HepG2 (cell line): ENCODE measurements around the gene COA3. TPM values are rescaled to one million over a fixed set of nuclear protein-coding genes. Genes with fewer than 3 reads are reported as not detected.

Experiments used
- CREB1 ChIP-seq, 2 experiments: fragments of 450-650 bp in 1 of 2; IDR thresholded peaks; 2 replicates each; pipeline ENCODE4 v1.6.1; 2016 to 2017; ENCODE audit warnings: control low read depth in 1 of 2, mild to moderate bottlenecking in 1 of 2, missing compliant biosample characterization in 1 of 2, missing genetic modification characterization in 1 of 2
- KDM5B ChIP-seq: sonication (generic); formaldehyde crosslinking; IDR thresholded peaks from 2 replicates; pipeline ENCODE4 v1.4.0; 2020; ENCODE audit warnings: missing genetic modification reagents, mild to moderate bottlenecking, borderline replicate concordance
- NFRKB ChIP-seq: fragments of 450-650 bp; IDR thresholded peaks from 2 replicates; pipeline ENCODE4 v1.6.1; 2017
- POLR2AphosphoS5 ChIP-seq: IDR thresholded peaks from 2 replicates; pipeline ENCODE4 v1.6.1; 2012; ENCODE audit warnings: low read depth, low read length
- SUZ12 ChIP-seq: fragments of 150-350 bp; IDR thresholded peaks from 2 replicates; pipeline ENCODE4 v1.6.1; 2014; ENCODE audit warnings: low read depth, low read length
- TAF1 ChIP-seq: sonication (generic); formaldehyde crosslinking; IDR thresholded peaks from 2 replicates; pipeline ENCODE4 v1.4.0; 2020; ENCODE audit warnings: missing genetic modification reagents
- TAF15 ChIP-seq: fragments of 200-400 bp; formaldehyde crosslinking; IDR thresholded peaks from one replicate; pipeline ENCODE4 v1.6.1; 2018; ENCODE audit warnings: mild to moderate bottlenecking, low read depth, low read length; ENCODE audit not compliant: poor library complexity, severe bottlenecking
- ZNF354B ChIP-seq: sonication (generic); formaldehyde crosslinking; IDR thresholded peaks from 2 replicates; pipeline ENCODE4 v1.8.0; 2022; ENCODE audit warnings: mild to moderate bottlenecking, missing genetic modification reagents
- ZNF431 ChIP-seq: sonication (generic); formaldehyde crosslinking; IDR thresholded peaks from 2 replicates; pipeline ENCODE4 v1.9.0; 2022; ENCODE audit warnings: missing genetic modification reagents, low read depth, mild to moderate bottlenecking, borderline replicate concordance
- ZNF567 ChIP-seq: sonication (generic); formaldehyde crosslinking; IDR thresholded peaks from 2 replicates; pipeline ENCODE4 v1.8.1; 2023; ENCODE audit warnings: mild to moderate bottlenecking, missing genetic modification reagents, borderline replicate concordance
- ZSCAN31 ChIP-seq: sonication (generic); formaldehyde crosslinking; IDR thresholded peaks from 2 replicates; pipeline ENCODE4 v1.5.0; 2020; ENCODE audit warnings: low read depth, mild to moderate bottlenecking, missing genetic modification reagents
- polyA plus RNA-seq, 8 experiments: library from polyadenylated mRNA; depleted of rRNA in 3 of 8; stranded (reverse) in 7 of 8; unstranded in 1 of 8; fragments of >200 nt; fragmentation: Illumina TruSeq in 4 of 8; extraction: Trizol in 4 of 8; gene quantifications; 2 replicates each; pipeline versions ENCODE4 v1.2.1 to v1.2.3, GENCODE V29; 2011 to 2016; ENCODE audit warnings: low read depth in 4 of 8, missing spikeins in 1 of 8, mixed read lengths in 1 of 8; ENCODE audit not compliant: insufficient read depth in 1 of 8
- total RNA-seq, 5 experiments: library from RNA; depleted of rRNA; stranded (reverse); fragments of >200 nt; fragmentation: Illumina TruSeq; extraction: Trizol; gene quantifications; 2 replicates each; pipeline ENCODE4 v1.2.3, GENCODE V29; 2016; ENCODE audit warnings: low read depth in 1 of 5
- TF ChIP-seq, protein P1 (sequence below): sonication (generic); formaldehyde crosslinking; IDR thresholded peaks from 2 replicates; pipeline ENCODE4 v1.5.1; 2020; ENCODE audit warnings: mild to moderate bottlenecking, missing genetic modification reagents, borderline replicate concordance
- TF ChIP-seq, protein P2 (sequence below): sonication (generic); formaldehyde crosslinking; conservative IDR thresholded peaks from 2 replicates; pipeline ENCODE4 v1.4.0; 2020; ENCODE audit warnings: missing genetic modification reagents
- TF ChIP-seq, protein P3 (sequence below): sonication (generic); formaldehyde crosslinking; IDR thresholded peaks from 2 replicates; pipeline ENCODE4 v1.5.0; 2020; ENCODE audit warnings: mild to moderate bottlenecking, missing genetic modification reagents, borderline replicate concordance

The COA3 gene
- total and polyA plus RNA-seq, 2 of the 13 experiments (the other 11 are each of a cell fraction or from before 2014, with no cell fraction given), result 133 to 202 TPM

DNA sequence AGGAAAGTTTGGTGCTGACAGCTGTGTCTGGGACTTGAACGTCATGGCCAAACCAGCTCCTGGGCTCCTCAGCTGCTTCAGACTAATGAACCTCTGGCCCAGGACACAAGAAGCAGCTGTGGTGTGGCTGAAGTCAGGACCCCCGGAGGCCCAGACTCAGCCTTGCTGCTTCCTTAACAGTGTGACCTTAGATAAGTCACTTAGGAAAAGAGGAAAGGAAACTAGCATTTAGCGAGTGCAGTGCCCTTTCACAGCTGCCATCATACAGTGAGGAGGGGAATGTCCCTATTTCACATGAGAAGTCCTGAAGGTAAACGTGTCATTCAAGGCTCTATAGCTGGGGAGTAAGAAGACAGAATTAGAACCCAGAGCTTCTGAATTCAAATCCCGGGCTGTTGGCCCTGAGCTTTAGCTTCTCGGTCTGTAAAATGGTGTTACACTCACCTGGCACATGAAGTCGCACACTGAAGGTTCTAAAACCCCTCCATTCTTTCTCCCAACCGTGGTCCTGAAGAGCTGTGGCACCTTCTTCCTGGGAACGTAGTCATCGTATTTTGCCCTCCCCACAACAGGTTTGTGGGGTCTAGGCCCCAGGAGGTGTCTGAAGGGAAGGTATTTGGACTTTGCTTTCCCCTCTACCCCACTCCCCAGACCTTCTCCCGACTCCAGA, 38.4 kb downstream of the COA3 start (continued):
- no peak for TF ChIP-seq ZNF431 (CRISPR knock-in tag)
- no peak for TF ChIP-seq TAF15
- TF ChIP-seq KDM5B, result no peak
- TF ChIP-seq ZNF567 (CRISPR knock-in tag), result 0 out of 2 replicates have a peak, but pooled peaks have one; percentile 4
- TF ChIP-seq, protein P1, sequence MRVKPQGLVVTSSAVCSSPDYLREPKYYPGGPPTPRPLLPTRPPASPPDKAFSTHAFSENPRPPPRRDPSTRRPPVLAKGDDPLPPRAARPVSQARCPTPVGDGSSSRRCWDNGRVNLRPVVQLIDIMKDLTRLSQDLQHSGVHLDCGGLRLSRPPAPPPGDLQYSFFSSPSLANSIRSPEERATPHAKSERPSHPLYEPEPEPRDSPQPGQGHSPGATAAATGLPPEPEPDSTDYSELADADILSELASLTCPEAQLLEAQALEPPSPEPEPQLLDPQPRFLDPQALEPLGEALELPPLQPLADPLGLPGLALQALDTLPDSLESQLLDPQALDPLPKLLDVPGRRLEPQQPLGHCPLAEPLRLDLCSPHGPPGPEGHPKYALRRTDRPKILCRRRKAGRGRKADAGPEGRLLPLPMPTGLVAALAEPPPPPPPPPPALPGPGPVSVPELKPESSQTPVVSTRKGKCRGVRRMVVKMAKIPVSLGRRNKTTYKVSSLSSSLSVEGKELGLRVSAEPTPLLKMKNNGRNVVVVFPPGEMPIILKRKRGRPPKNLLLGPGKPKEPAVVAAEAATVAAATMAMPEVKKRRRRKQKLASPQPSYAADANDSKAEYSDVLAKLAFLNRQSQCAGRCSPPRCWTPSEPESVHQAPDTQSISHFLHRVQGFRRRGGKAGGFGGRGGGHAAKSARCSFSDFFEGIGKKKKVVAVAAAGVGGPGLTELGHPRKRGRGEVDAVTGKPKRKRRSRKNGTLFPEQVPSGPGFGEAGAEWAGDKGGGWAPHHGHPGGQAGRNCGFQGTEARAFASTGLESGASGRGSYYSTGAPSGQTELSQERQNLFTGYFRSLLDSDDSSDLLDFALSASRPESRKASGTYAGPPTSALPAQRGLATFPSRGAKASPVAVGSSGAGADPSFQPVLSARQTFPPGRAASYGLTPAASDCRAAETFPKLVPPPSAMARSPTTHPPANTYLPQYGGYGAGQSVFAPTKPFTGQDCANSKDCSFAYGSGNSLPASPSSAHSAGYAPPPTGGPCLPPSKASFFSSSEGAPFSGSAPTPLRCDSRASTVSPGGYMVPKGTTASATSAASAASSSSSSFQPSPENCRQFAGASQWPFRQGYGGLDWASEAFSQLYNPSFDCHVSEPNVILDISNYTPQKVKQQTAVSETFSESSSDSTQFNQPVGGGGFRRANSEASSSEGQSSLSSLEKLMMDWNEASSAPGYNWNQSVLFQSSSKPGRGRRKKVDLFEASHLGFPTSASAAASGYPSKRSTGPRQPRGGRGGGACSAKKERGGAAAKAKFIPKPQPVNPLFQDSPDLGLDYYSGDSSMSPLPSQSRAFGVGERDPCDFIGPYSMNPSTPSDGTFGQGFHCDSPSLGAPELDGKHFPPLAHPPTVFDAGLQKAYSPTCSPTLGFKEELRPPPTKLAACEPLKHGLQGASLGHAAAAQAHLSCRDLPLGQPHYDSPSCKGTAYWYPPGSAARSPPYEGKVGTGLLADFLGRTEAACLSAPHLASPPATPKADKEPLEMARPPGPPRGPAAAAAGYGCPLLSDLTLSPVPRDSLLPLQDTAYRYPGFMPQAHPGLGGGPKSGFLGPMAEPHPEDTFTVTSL, result no peak
- TF ChIP-seq, protein P2, sequence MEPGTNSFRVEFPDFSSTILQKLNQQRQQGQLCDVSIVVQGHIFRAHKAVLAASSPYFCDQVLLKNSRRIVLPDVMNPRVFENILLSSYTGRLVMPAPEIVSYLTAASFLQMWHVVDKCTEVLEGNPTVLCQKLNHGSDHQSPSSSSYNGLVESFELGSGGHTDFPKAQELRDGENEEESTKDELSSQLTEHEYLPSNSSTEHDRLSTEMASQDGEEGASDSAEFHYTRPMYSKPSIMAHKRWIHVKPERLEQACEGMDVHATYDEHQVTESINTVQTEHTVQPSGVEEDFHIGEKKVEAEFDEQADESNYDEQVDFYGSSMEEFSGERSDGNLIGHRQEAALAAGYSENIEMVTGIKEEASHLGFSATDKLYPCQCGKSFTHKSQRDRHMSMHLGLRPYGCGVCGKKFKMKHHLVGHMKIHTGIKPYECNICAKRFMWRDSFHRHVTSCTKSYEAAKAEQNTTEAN (CRISPR knock-in tag), result no peak
- no peak for TF ChIP-seq CREB1 (IDR thresholded peaks at IDR 0.05)
- TF ChIP-seq CREB1 (CRISPR knock-in tag; IDR thresholded peaks at IDR 0.05), result no peak
- TF ChIP-seq ZSCAN31, result no peak
- TF ChIP-seq NFRKB, result no peak
- TF ChIP-seq POLR2AphosphoS5, result no peak
- TF ChIP-seq ZNF354B (CRISPR knock-in tag), result no peak
- TF ChIP-seq, protein P3, sequence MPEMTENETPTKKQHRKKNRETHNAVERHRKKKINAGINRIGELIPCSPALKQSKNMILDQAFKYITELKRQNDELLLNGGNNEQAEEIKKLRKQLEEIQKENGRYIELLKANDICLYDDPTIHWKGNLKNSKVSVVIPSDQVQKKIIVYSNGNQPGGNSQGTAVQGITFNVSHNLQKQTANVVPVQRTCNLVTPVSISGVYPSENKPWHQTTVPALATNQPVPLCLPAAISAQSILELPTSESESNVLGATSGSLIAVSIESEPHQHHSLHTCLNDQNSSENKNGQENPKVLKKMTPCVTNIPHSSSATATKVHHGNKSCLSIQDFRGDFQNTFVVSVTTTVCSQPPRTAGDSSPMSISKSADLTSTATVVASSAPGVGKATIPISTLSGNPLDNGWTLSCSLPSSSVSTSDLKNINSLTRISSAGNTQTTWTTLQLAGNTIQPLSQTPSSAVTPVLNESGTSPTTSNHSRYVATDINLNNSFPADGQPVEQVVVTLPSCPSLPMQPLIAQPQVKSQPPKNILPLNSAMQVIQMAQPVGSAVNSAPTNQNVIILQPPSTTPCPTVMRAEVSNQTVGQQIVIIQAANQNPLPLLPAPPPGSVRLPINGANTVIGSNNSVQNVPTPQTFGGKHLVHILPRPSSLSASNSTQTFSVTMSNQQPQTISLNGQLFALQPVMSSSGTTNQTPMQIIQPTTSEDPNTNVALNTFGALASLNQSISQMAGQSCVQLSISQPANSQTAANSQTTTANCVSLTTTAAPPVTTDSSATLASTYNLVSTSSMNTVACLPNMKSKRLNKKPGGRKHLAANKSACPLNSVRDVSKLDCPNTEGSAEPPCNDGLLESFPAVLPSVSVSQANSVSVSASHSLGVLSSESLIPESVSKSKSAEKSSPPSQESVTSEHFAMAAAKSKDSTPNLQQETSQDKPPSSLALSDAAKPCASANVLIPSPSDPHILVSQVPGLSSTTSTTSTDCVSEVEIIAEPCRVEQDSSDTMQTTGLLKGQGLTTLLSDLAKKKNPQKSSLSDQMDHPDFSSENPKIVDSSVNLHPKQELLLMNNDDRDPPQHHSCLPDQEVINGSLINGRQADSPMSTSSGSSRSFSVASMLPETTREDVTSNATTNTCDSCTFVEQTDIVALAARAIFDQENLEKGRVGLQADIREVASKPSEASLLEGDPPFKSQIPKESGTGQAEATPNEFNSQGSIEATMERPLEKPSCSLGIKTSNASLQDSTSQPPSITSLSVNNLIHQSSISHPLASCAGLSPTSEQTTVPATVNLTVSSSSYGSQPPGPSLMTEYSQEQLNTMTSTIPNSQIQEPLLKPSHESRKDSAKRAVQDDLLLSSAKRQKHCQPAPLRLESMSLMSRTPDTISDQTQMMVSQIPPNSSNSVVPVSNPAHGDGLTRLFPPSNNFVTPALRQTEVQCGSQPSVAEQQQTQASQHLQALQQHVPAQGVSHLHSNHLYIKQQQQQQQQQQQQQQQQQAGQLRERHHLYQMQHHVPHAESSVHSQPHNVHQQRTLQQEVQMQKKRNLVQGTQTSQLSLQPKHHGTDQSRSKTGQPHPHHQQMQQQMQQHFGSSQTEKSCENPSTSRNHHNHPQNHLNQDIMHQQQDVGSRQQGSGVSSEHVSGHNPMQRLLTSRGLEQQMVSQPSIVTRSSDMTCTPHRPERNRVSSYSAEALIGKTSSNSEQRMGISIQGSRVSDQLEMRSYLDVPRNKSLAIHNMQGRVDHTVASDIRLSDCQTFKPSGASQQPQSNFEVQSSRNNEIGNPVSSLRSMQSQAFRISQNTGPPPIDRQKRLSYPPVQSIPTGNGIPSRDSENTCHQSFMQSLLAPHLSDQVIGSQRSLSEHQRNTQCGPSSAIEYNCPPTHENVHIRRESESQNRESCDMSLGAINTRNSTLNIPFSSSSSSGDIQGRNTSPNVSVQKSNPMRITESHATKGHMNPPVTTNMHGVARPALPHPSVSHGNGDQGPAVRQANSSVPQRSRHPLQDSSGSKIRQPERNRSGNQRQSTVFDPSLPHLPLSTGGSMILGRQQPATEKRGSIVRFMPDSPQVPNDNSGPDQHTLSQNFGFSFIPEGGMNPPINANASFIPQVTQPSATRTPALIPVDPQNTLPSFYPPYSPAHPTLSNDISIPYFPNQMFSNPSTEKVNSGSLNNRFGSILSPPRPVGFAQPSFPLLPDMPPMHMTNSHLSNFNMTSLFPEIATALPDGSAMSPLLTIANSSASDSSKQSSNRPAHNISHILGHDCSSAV, result 0 out of 2 replicates have a peak, but pooled peaks have one; percentile 5
- TF ChIP-seq TAF1 (CRISPR knock-in tag), result 0 out of 2 replicates have a peak, but pooled peaks have one; percentile 3
- no peak for TF ChIP-seq SUZ12
